PC-9 (cell line): ENCODE measurements around the gene KCNJ14. TPM values are rescaled to one million over a fixed set of nuclear protein-coding genes. Genes with fewer than 3 reads are reported as not detected.

Source experiments
- BruUV-seq: library from RNA; stranded (reverse); fragments of 400-500 nt; replicated peaks from 2 replicates; lab custom pipeline; 2021; lab: Mats Ljungman, UMichigan
- CTCF ChIA-PET: fragments of 300-600 bp; sonication (Branson Sonifier 250); formaldehyde crosslinking; loops from one replicate; lab custom pipeline; 2022; ENCODE audit warnings: antibody characterized with exemption; lab: Charles Lee
- POLR2A ChIA-PET: fragments of 300-600 bp; sonication (Branson Sonifier 250); formaldehyde crosslinking; loops from one replicate; lab custom pipeline; 2022; ENCODE audit warnings: antibody characterized with exemption; ENCODE audit not compliant: unreplicated experiment; lab: Charles Lee
- DNase-seq, 2 experiments: peaks; one replicate each; pipeline versions ENCODE4 v3.0.0 to v3.0.0-alpha.2; 2015 to 2022; ENCODE audit warnings: mixed read lengths in 1 of 2
- H2AFZ ChIP-seq: fragments of 200-600 bp; sonication (generic); 2 replicates; pipeline ENCODE4 v1.8.1; 2017; ENCODE audit warnings: antibody characterized with exemption
- H3F3A ChIP-seq: fragments of 200-600 bp; sonication (generic); 2 replicates; pipeline ENCODE4 v1.8.1; 2017; ENCODE audit warnings: antibody characterized with exemption, mild to moderate bottlenecking, low read depth; ENCODE audit not compliant: insufficient read depth
- H3K27ac ChIP-seq: fragments of 200-600 bp; sonication (generic); 2 replicates; pipeline ENCODE4 v1.6.1; 2016; ENCODE audit warnings: mixed run types
- H3K27me3 ChIP-seq: fragments of 200-600 bp; sonication (generic); 2 replicates; pipeline ENCODE4 v1.6.1; 2016; ENCODE audit warnings: low read depth, mixed run types; ENCODE audit not compliant: insufficient read depth
- H3K36me3 ChIP-seq: fragments of 200-600 bp; sonication (generic); 2 replicates; pipeline ENCODE4 v1.6.1; 2016; ENCODE audit warnings: low read depth, mixed run types
- H3K4me1 ChIP-seq: fragments of 200-600 bp; sonication (generic); replicated peaks from 2 replicates; pipeline ENCODE4 v1.6.1; 2016; ENCODE audit warnings: mixed run types; ENCODE audit not compliant: insufficient read depth
- H3K4me2 ChIP-seq: fragments of 200-600 bp; sonication (generic); 2 replicates; pipeline ENCODE4 v1.6.1; 2017; ENCODE audit warnings: mixed run types
- H3K4me3 ChIP-seq: fragments of 200-600 bp; sonication (generic); 2 replicates; pipeline ENCODE4 v1.6.1; 2016; ENCODE audit warnings: mixed run types
- H3K79me2 ChIP-seq: fragments of 200-600 bp; sonication (generic); 2 replicates; pipeline ENCODE4 v1.6.1; 2017; ENCODE audit warnings: low read depth, mixed run types
- H3K9me2 ChIP-seq: fragments of 200-600 bp; sonication (generic); 2 replicates; pipeline ENCODE4 v1.8.1; 2017; ENCODE audit warnings: mild to moderate bottlenecking; ENCODE audit not compliant: insufficient read depth
- H3K9me3 ChIP-seq: fragments of 200-600 bp; sonication (generic); 2 replicates; pipeline ENCODE4 v1.8.1; 2016; ENCODE audit warnings: low read depth; ENCODE audit not compliant: insufficient read depth
- H4K20me1 ChIP-seq: fragments of 200-600 bp; sonication (generic); 2 replicates; pipeline ENCODE4 v1.8.1; 2017; ENCODE audit not compliant: insufficient read depth
- CTCF ChIP-seq: fragments of 200-600 bp; sonication (generic); conservative IDR thresholded peaks from 2 replicates; pipeline ENCODE4 v1.6.1; 2017; ENCODE audit warnings: mixed run types, antibody characterized with exemption, mild to moderate bottlenecking, moderate library complexity
- EZH2 ChIP-seq: fragments of 200-600 bp; sonication (generic); IDR thresholded peaks from 2 replicates; pipeline ENCODE4 v1.8.0; 2017; ENCODE audit warnings: antibody characterized with exemption, low read depth
- intact Hi-C: fragments of 100-400 bp; cut with micrococcal nuclease; formaldehyde crosslinking; loops from one replicate; pipeline ENCODE4 v1.10.0; 2022; ENCODE audit not compliant: unreplicated experiment
- total RNA-seq: library from RNA; stranded (reverse); gene quantifications from 2 replicates; pipeline ENCODE4 v1.2.3, GENCODE V29; 2021

Gene KCNJ14
- total RNA-seq, 1 experiment from 2014 or later = 5.4 TPM

GRCh38 chr19:48418317-48419064 is 36.9 kb upstream of the KCNJ14 start:
- H3K36me3 ChIP-seq = peaks cover 35% of the 10 kb centered on the region
- peaks cover 26% of the 10 kb centered on the region for H4K20me1 ChIP-seq
- BruUV-seq = no TSS peak
- no peak overlapping the region for H2AFZ ChIP-seq
- H3F3A ChIP-seq = peaks cover 27% of the 10 kb centered on the region; the same call in 1 of the 2 replicates
- no peak overlapping the region for H3K4me3 ChIP-seq
- no peaks in the 10 kb centered on the region for H3K27me3 ChIP-seq
- CTCF ChIA-PET = no interaction called here
- POLR2A ChIA-PET = no interaction called here
- no peak overlapping the region for H3K4me2 ChIP-seq
- H3K4me1 ChIP-seq = peaks cover 4% of the 10 kb centered on the region; the same call in 1 of the 2 replicates
- DNase-seq = no peak
- no peak for TF ChIP-seq EZH2
- H3K9me3 ChIP-seq = no peaks in the 10 kb centered on the region
- H3K27ac ChIP-seq = no peak overlapping the region
- no peaks in the 10 kb centered on the region for H3K9me2 ChIP-seq
- intact Hi-C loops = no loop called here
- H3K79me2 ChIP-seq = 0 out of 2 replicates have a peak, but pooled peaks cover 10% of the 10 kb centered on the region

- ChIA-PET POLR2A (no interaction called here), CTCF (no interaction called here)
- H3K27me3 ChIP-seq = no peaks in the 10 kb centered on the region
- H3K27ac ChIP-seq = no peak overlapping the region
- peaks cover 24% of the 10 kb centered on the region; the same call in 1 of the 2 replicates for H3F3A ChIP-seq
- DNase-seq = peak in 1 of 2 experiments; percentile 30
- peaks cover 34% of the 10 kb centered on the region for H3K36me3 ChIP-seq
- TF ChIP-seq CTCF (no peak), EZH2 (no peak)
- 0 out of 2 replicates have a peak, but pooled peaks cover 10% of the 10 kb centered on the region for H3K79me2 ChIP-seq
- no TSS peak for BruUV-seq
- H3K9me2 ChIP-seq = no peaks in the 10 kb centered on the region
- H3K4me3 ChIP-seq = no peak overlapping the region
- intact Hi-C loops = no loop called here
- no peaks in the 10 kb centered on the region for H3K9me3 ChIP-seq
- no peak overlapping the region for H2AFZ ChIP-seq
- no peaks in the 10 kb centered on the region; the same call in 1 of the 2 replicates for H3K4me1 ChIP-seq
- H4K20me1 ChIP-seq = peaks cover 21% of the 10 kb centered on the region
- H3K4me2 ChIP-seq = no peak overlapping the region
Measured at GRCh38 chr19:48419158-48419920, 36.0 kb upstream of the KCNJ14 start.

GRCh38 chr19:48421548-48421947 is 33.8 kb upstream of the KCNJ14 start:
- Histone ChIP-seq H3K9me2 (no peaks in the 10 kb centered on the region), H2AFZ (no peak overlapping the region), H3K4me1 (peaks cover 7% of the 10 kb centered on the region; the same call in 1 of the 2 replicates), H3K27me3 (no peaks in the 10 kb centered on the region), H3K4me3 (no peak overlapping the region), H3K9me3 (no peaks in the 10 kb centered on the region), H4K20me1 (peaks cover 7% of the 10 kb centered on the region; the same call in 1 of the 2 replicates), H3K27ac (no peak overlapping the region), H3F3A (peaks cover 11% of the 10 kb centered on the region; the same call in 1 of the 2 replicates), H3K4me2 (no peak overlapping the region), H3K36me3 (peaks cover 26% of the 10 kb centered on the region; the same call in 1 of the 2 replicates), H3K79me2 (0 out of 2 replicates have a peak, but pooled peaks cover 1% of the 10 kb centered on the region)
- TF ChIP-seq EZH2 (no peak), CTCF (no peak)
- POLR2A ChIA-PET = no interaction called here
- intact Hi-C loops = no loop called here
- no peak for DNase-seq
- no TSS peak for BruUV-seq
- CTCF ChIA-PET = no interaction called here
